Caco-2 (cell line): ENCODE results near the gene CYBB. TPM values are rescaled to one million over a fixed set of nuclear protein-coding genes. Genes with fewer than 3 reads are reported as not detected.

Experiments
- BruUV-seq: library from RNA; stranded (reverse); fragments of 400-500 nt; replicated peaks from 2 replicates; lab custom pipeline; 2021; lab: Mats Ljungman, UMichigan
- CTCF ChIA-PET: fragments of 300-600 bp; sonication (Branson Sonifier 250); formaldehyde crosslinking; loops from one replicate; lab custom pipeline; 2022; ENCODE audit warnings: antibody characterized with exemption; lab: Charles Lee
- POLR2A ChIA-PET: fragments of 300-600 bp; sonication (Branson Sonifier 250); formaldehyde crosslinking; loops from one replicate; lab custom pipeline; 2022; ENCODE audit warnings: antibody characterized with exemption; lab: Charles Lee
- DNase-seq, 2 experiments: peaks; one replicate each; pipeline versions ENCODE4 v3.0.0 to v3.0.0-alpha.2; 2020 to 2022
- H3K27me3 ChIP-seq: replicated peaks from 2 replicates; pipeline ENCODE4 v1.6.0; 2011; ENCODE audit warnings: low read length; ENCODE audit not compliant: control insufficient read depth, insufficient read depth
- H3K36me3 ChIP-seq: 2 replicates; pipeline ENCODE4 v1.5.1; 2011; ENCODE audit warnings: low read length; ENCODE audit not compliant: control insufficient read depth, insufficient read depth
- H3K4me1 ChIP-seq: fragments of 250-450 bp; sonication (Bioruptor Pico); 2 replicates; pipeline ENCODE4 v1.5.1; 2020; ENCODE audit warnings: mild to moderate bottlenecking
- H3K4me3 ChIP-seq: 2 replicates; pipeline ENCODE4 v1.5.1; 2011; ENCODE audit warnings: low read depth, mild to moderate bottlenecking, control low read depth, low read length
- H3K9me3 ChIP-seq: fragments of 250-450 bp; sonication (Bioruptor Pico); 2 replicates; pipeline ENCODE4 v1.5.1; 2020; ENCODE audit warnings: mild to moderate bottlenecking, moderate library complexity
- H3K27ac Mint-ChIP-seq: one replicate; pipeline ENCODE4 v1.8.0; 2022; ENCODE audit warnings: mixed read lengths; ENCODE audit not compliant: unreplicated experiment
- H3K27me3 Mint-ChIP-seq: one replicate; pipeline ENCODE4 v1.8.0; 2022; ENCODE audit warnings: mixed read lengths; ENCODE audit not compliant: insufficient read depth, unreplicated experiment
- H3K36me3 Mint-ChIP-seq: one replicate; pipeline ENCODE4 v1.8.0; 2022; ENCODE audit warnings: mild to moderate bottlenecking, mixed read lengths; ENCODE audit not compliant: insufficient read depth, unreplicated experiment
- H3K4me1 Mint-ChIP-seq: one replicate; pipeline ENCODE4 v1.8.0; 2022; ENCODE audit warnings: low read depth, mixed read lengths; ENCODE audit not compliant: unreplicated experiment
- H3K4me3 Mint-ChIP-seq: one replicate; pipeline ENCODE4 v1.8.0; 2022; ENCODE audit warnings: mild to moderate bottlenecking, moderate library complexity, mixed read lengths; ENCODE audit not compliant: unreplicated experiment
- H3K9me3 Mint-ChIP-seq: one replicate; pipeline ENCODE4 v1.8.0; 2022; ENCODE audit warnings: mixed read lengths; ENCODE audit not compliant: unreplicated experiment
- CTCF ChIP-seq, 2 experiments: fragments of 200-600 bp in 1 of 2; IDR thresholded peaks; 1 replicate in 1 of 2; 2 replicates in 1 of 2; pipeline versions ENCODE4 v1.5.1 to v1.8.0; 2011 to 2022; ENCODE audit warnings: antibody characterized with exemption in 1 of 2, control low read depth in 1 of 2, inconsistent platforms in 1 of 2, low read depth in 1 of 2, low read length in 1 of 2, mild to moderate bottlenecking in 1 of 2, moderate library complexity in 1 of 2; ENCODE audit not compliant: insufficient read depth in 1 of 2, severe bottlenecking in 1 of 2, unreplicated experiment in 1 of 2
- intact Hi-C: fragments of 100-400 bp; cut with micrococcal nuclease; formaldehyde crosslinking; loops from one replicate; pipeline ENCODE4 v1.10.0; 2022; ENCODE audit not compliant: unreplicated experiment
- total RNA-seq: library from RNA; stranded (reverse); gene quantifications from 2 replicates; pipeline ENCODE4 v1.2.3, GENCODE V29; 2022

The CYBB gene
- total RNA-seq, 1 experiment from 2014 or later = 0.43 TPM

DNA sequence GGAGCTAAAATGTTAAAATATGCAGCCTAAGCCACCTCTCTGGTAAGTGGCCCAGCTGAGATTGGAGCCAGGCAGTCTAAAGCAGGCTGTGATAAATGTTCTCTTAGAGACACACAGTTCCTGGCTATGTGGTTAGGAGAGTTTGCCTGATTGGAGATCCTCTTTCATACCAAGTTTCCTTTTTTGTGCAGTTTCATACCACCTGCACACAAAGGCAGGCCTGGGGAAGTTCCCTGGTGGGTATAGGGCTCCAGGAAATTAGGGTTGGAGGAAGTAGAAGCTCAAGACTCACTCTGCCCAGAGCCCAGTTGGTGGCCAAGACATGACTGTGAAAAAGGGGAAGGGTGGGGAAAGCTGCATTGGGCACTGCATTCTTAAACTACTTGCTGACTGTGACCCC, 16.9 kb downstream of the CYBB start:
- Histone ChIP-seq H3K9me3 (no peaks in the 10 kb centered on the region), H3K4me1 (no peaks in the 10 kb centered on the region), H3K27me3 (no peaks in the 10 kb centered on the region), H3K4me3 (no peak overlapping the region), H3K36me3 (no peaks in the 10 kb centered on the region)
- BruUV-seq = no TSS peak
- Mint-ChIP-seq H3K4me3 (no peak overlapping the region), H3K9me3 (no peaks in the 10 kb centered on the region), H3K27me3 (no peaks in the 10 kb centered on the region), H3K27ac (no peak overlapping the region), H3K36me3 (no peaks in the 10 kb centered on the region), H3K4me1 (no peaks in the 10 kb centered on the region)
- TF ChIP-seq CTCF (IDR thresholded peaks at IDR 0.05; ENCODE audit: insufficient read depth in 1 of 2, low read depth in 1 of 2, low read length in 1 of 2, severe bottlenecking in 1 of 2, unreplicated experiment in 1 of 2) = no peak
- CTCF ChIA-PET = no interaction called here
- POLR2A ChIA-PET = no interaction called here
- intact Hi-C loops = no loop called here
- no peak for DNase-seq

- no peaks in the 10 kb centered on the region for H3K9me3 ChIP-seq
Measured at GRCh38 chrX:37799936-37800335, 20.1 kb downstream of the CYBB start.

DNA sequence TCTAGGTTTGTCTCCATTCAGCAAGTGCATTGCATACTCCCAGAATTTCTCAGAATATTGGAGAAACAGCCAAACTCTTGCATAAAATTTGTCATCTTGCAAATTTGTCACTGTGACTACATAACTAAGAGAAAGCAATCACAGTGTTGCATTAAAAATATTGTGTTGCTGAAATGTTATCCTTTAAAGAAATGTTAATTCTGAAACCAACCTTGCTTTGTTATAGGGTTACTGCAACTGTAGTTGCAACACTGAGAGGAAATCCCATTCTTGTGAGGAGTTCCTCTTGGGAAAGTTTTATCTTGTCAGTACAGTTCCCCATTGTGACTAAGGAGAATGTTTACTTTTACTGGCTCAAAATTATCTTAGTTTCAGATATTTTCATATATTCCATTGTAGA, 20.9 kb downstream of the CYBB start:
- H3K27me3 Mint-ChIP-seq = no peaks in the 10 kb centered on the region
- no peaks in the 10 kb centered on the region for H3K9me3 ChIP-seq
- no peaks in the 10 kb centered on the region for H3K4me1 ChIP-seq
- CTCF ChIA-PET = no interaction called here
- H3K9me3 Mint-ChIP-seq = no peaks in the 10 kb centered on the region
- no peak for DNase-seq
- no peaks in the 10 kb centered on the region for H3K27me3 ChIP-seq
- no TSS peak for BruUV-seq
- no peak overlapping the region for H3K4me3 Mint-ChIP-seq
- no peak for TF ChIP-seq CTCF (IDR thresholded peaks at IDR 0.05; ENCODE audit: insufficient read depth in 1 of 2, low read depth in 1 of 2, low read length in 1 of 2, severe bottlenecking in 1 of 2, unreplicated experiment in 1 of 2)
- H3K4me1 Mint-ChIP-seq = no peaks in the 10 kb centered on the region
- intact Hi-C loops = no loop called here
- no peaks in the 10 kb centered on the region for H3K36me3 ChIP-seq
- no peak overlapping the region for H3K4me3 ChIP-seq
- POLR2A ChIA-PET = no interaction called here
- no peaks in the 10 kb centered on the region for H3K36me3 Mint-ChIP-seq
- H3K27ac Mint-ChIP-seq = no peak overlapping the region

More at GRCh38 chrX:37799936-37800335, 20.1 kb downstream of the CYBB start:
- Histone ChIP-seq H3K36me3 (no peaks in the 10 kb centered on the region), H3K27me3 (no peaks in the 10 kb centered on the region), H3K4me3 (no peak overlapping the region), H3K4me1 (no peaks in the 10 kb centered on the region)
- no peaks in the 10 kb centered on the region for H3K36me3 Mint-ChIP-seq
- no peaks in the 10 kb centered on the region for H3K9me3 Mint-ChIP-seq
- H3K27ac Mint-ChIP-seq = no peak overlapping the region
- TF ChIP-seq CTCF (IDR thresholded peaks at IDR 0.05; ENCODE audit: insufficient read depth in 1 of 2, low read depth in 1 of 2, low read length in 1 of 2, severe bottlenecking in 1 of 2, unreplicated experiment in 1 of 2) = no peak
- no peak for DNase-seq
- H3K27me3 Mint-ChIP-seq = no peaks in the 10 kb centered on the region
- no peak overlapping the region for H3K4me3 Mint-ChIP-seq
- no peaks in the 10 kb centered on the region for H3K4me1 Mint-ChIP-seq
- intact Hi-C loops = no loop called here
- ChIA-PET CTCF (no interaction called here), POLR2A (no interaction called here)
- no TSS peak for BruUV-seq
